Mesendoderm (in vitro differentiated cells): ENCODE data around the gene H2BW2.
"Not testable (repeated sequence)": the region's sequence is repeated elsewhere in the genome, so short reads cannot be mapped to it uniquely, and the experiment has no call there.

Source experiments
- DNase-seq: peaks from one replicate; pipeline ENCODE4 v3.0.0; 2013
- H2AK5ac ChIP-seq: 2 replicates; pipeline ENCODE4 v1.6.1; 2013; ENCODE audit warnings: low read length, inconsistent platforms
- H2BK120ac ChIP-seq: 2 replicates; pipeline ENCODE4 v1.6.1; 2013; ENCODE audit warnings: low read depth, mild to moderate bottlenecking, low read length, moderate library complexity, mixed read lengths
- H2BK15ac ChIP-seq: replicated peaks from 2 replicates; pipeline ENCODE4 v1.6.1; 2013; ENCODE audit warnings: low read depth, mild to moderate bottlenecking, moderate library complexity
- H2BK5ac ChIP-seq: 2 replicates; pipeline ENCODE4 v1.6.1; 2013; ENCODE audit warnings: low read length, inconsistent platforms
- H3K18ac ChIP-seq: 2 replicates; pipeline ENCODE4 v1.6.1; 2013; ENCODE audit warnings: mild to moderate bottlenecking, low read length, mixed read lengths
- H3K23ac ChIP-seq: one replicate; pipeline ENCODE4 v1.6.1; 2013; ENCODE audit warnings: low read length
- H3K27ac ChIP-seq: 2 replicates; pipeline ENCODE4 v1.5.1; 2013; ENCODE audit warnings: low read depth, mild to moderate bottlenecking, inconsistent platforms, low read length, moderate library complexity
- H3K27me3 ChIP-seq: 2 replicates; pipeline ENCODE4 v1.6.1; 2013; ENCODE audit warnings: low read length, control low read depth, mild to moderate bottlenecking, inconsistent platforms; ENCODE audit not compliant: insufficient read depth, poor library complexity
- H3K36me3 ChIP-seq: 2 replicates; pipeline ENCODE4 v1.6.1; 2013; ENCODE audit warnings: low read length, inconsistent platforms; ENCODE audit not compliant: control insufficient read depth, insufficient read depth
- H3K4ac ChIP-seq: one replicate; pipeline ENCODE4 v1.6.1; 2013; ENCODE audit warnings: low read depth, mild to moderate bottlenecking, low read length, moderate library complexity
- H3K4me1 ChIP-seq: 2 replicates; pipeline ENCODE4 v1.6.1; 2013; ENCODE audit warnings: low read depth, low read length, inconsistent platforms; ENCODE audit not compliant: control insufficient read depth
- H3K4me2 ChIP-seq: 2 replicates; pipeline ENCODE4 v1.6.1; 2013; ENCODE audit warnings: low read length
- H3K4me3 ChIP-seq: 2 replicates; pipeline ENCODE4 v1.5.1; 2013; ENCODE audit warnings: mild to moderate bottlenecking, low read length
- H3K56ac ChIP-seq: one replicate; pipeline ENCODE4 v1.6.1; 2013; ENCODE audit warnings: low read length
- H3K79me1 ChIP-seq: 2 replicates; pipeline ENCODE4 v1.6.1; 2013; ENCODE audit warnings: low read length, inconsistent platforms
- H3K79me2 ChIP-seq: 2 replicates; pipeline ENCODE4 v1.6.1; 2013; ENCODE audit warnings: mild to moderate bottlenecking, low read length; ENCODE audit not compliant: control insufficient read depth, insufficient read depth
- H3K9ac ChIP-seq: 2 replicates; pipeline ENCODE4 v1.6.1; 2013; ENCODE audit warnings: low read length, inconsistent platforms
- H4K5ac ChIP-seq: one replicate; pipeline ENCODE4 v1.6.1; 2013; ENCODE audit warnings: low read length
- H4K8ac ChIP-seq: one replicate; pipeline ENCODE4 v1.6.1; 2013; ENCODE audit warnings: low read depth, mild to moderate bottlenecking, control low read depth, low read length, moderate library complexity
- WGBS: extraction: QIAGEN DNeasy Blood & Tissue Kit; methylation state at CpG from one replicate; pipeline ENCODE4 v1.1.7; 2013; ENCODE audit warnings: low lambda C conversion rate, missing lambda C conversion rate; ENCODE audit not compliant: insufficient coverage; ENCODE audit errors: extremely low coverage; 5-methylcytosine and 5-hydroxymethylcytosine counted together

H2BW2 gene

GRCh38 chrX:104062636-104063035 lies 22.9 kb downstream of the H2BW2 start:
- not testable (repeated sequence) for H3K27me3 ChIP-seq, H3K4me3 ChIP-seq

GRCh38 chrX:104075778-104076445 lies 36.2 kb downstream of the H2BW2 start, which contains the start of gene TMSB15C:
Gene TMSB15C (minus strand): TSS chrX:104076236.
- H3K36me3 ChIP-seq, H2BK5ac ChIP-seq, H4K5ac ChIP-seq, H3K18ac ChIP-seq, H3K9ac ChIP-seq, H2BK120ac ChIP-seq, H3K4me2 ChIP-seq, H4K8ac ChIP-seq, H3K79me1 ChIP-seq, H3K27ac ChIP-seq, H2BK15ac ChIP-seq, H3K56ac ChIP-seq, H3K27me3 ChIP-seq, H3K23ac ChIP-seq, H3K4ac ChIP-seq, H3K4me3 ChIP-seq, H2AK5ac ChIP-seq, H3K4me1 ChIP-seq, DNase-seq, H3K79me2 ChIP-seq: not testable (repeated sequence)
- WGBS = no CpG with 5 or more reads among the region's 46 CpGs

More at GRCh38 chrX:104062636-104063035, 22.9 kb downstream of the H2BW2 start:
- not testable (repeated sequence) for H3K4me2 ChIP-seq, H3K27ac ChIP-seq, H2BK120ac ChIP-seq, H4K8ac ChIP-seq, H3K4ac ChIP-seq, H3K9ac ChIP-seq, H2BK15ac ChIP-seq, H3K56ac ChIP-seq, H3K23ac ChIP-seq, H3K36me3 ChIP-seq, H3K79me2 ChIP-seq, H3K4me1 ChIP-seq, DNase-seq, H3K18ac ChIP-seq, H3K79me1 ChIP-seq, H2BK5ac ChIP-seq, H4K5ac ChIP-seq, H2AK5ac ChIP-seq
- WGBS = no CpG with 5 or more reads among the region's 18 CpGs

- not testable (repeated sequence) for H2BK120ac ChIP-seq, H3K27ac ChIP-seq
Measured at GRCh38 chrX:104077854-104078253, 38.1 kb downstream of the H2BW2 start.

GRCh38 chrX:104084063-104084462 lies 44.3 kb downstream of the H2BW2 start:
- H2BK120ac ChIP-seq = no peak overlapping the region

More at GRCh38 chrX:104077854-104078253, 38.1 kb downstream of the H2BW2 start:
- H3K36me3 ChIP-seq, H2BK15ac ChIP-seq, H3K27me3 ChIP-seq, H3K4me3 ChIP-seq, DNase-seq, H2BK5ac ChIP-seq, H3K4ac ChIP-seq, H3K79me2 ChIP-seq, H2AK5ac ChIP-seq, H3K23ac ChIP-seq, H3K18ac ChIP-seq, H3K4me2 ChIP-seq, H3K4me1 ChIP-seq, H4K5ac ChIP-seq, H3K79me1 ChIP-seq, H3K9ac ChIP-seq, H3K56ac ChIP-seq, H4K8ac ChIP-seq: not testable (repeated sequence)
- no CpG with 5 or more reads among the region's 6 CpGs for WGBS

GRCh38 chrX:104084534-104085277 lies 45.0 kb downstream of the H2BW2 start:
- no peaks in the 10 kb centered on the region for H3K4me1 ChIP-seq
- H3K27ac ChIP-seq = no peak overlapping the region
- H2BK15ac ChIP-seq = no peak overlapping the region
- no peaks in the 10 kb centered on the region for H3K27me3 ChIP-seq
- no peak overlapping the region for H2AK5ac ChIP-seq
- no peak overlapping the region for H2BK120ac ChIP-seq
- H3K79me2 ChIP-seq = no peaks in the 10 kb centered on the region
- no peak overlapping the region for H4K8ac ChIP-seq
- no peak overlapping the region for H3K18ac ChIP-seq
- no peaks in the 10 kb centered on the region for H3K36me3 ChIP-seq
- no peak overlapping the region for H3K56ac ChIP-seq
- no CpG with 5 or more reads among the region's 5 CpGs for WGBS
- H4K5ac ChIP-seq = no peak overlapping the region
- no peak overlapping the region for H3K4ac ChIP-seq
- no peak overlapping the region for H3K23ac ChIP-seq
- H3K79me1 ChIP-seq = no peaks in the 10 kb centered on the region
- no peak overlapping the region for H3K9ac ChIP-seq
- H2BK5ac ChIP-seq = no peak overlapping the region
- no peak overlapping the region for H3K4me3 ChIP-seq
- DNase-seq = no peak
- no peak overlapping the region for H3K4me2 ChIP-seq

More at GRCh38 chrX:104084063-104084462, 44.3 kb downstream of the H2BW2 start:
- no peak overlapping the region for H3K27ac ChIP-seq
- no peak overlapping the region for H2BK15ac ChIP-seq
- no peak overlapping the region for H3K56ac ChIP-seq
- H3K79me1 ChIP-seq = no peaks in the 10 kb centered on the region
- H3K36me3 ChIP-seq = no peaks in the 10 kb centered on the region
- no peak overlapping the region for H3K9ac ChIP-seq
- no peak overlapping the region for H3K18ac ChIP-seq
- no peak for DNase-seq
- no peak overlapping the region for H2BK5ac ChIP-seq
- whole genome bisulfite sequencing = no CpG with 5 or more reads among the region's 4 CpGs
- no peak overlapping the region for H3K23ac ChIP-seq
- no peak overlapping the region for H2AK5ac ChIP-seq
- H4K8ac ChIP-seq = no peak overlapping the region
- H3K79me2 ChIP-seq = no peaks in the 10 kb centered on the region
- no peaks in the 10 kb centered on the region for H3K27me3 ChIP-seq
- no peak overlapping the region for H3K4me3 ChIP-seq
- H3K4ac ChIP-seq = no peak overlapping the region
- H3K4me2 ChIP-seq = no peak overlapping the region
- no peak overlapping the region for H4K5ac ChIP-seq
- H3K4me1 ChIP-seq = no peaks in the 10 kb centered on the region
